RWPE1 (cell line): ENCODE measurements around the gene PRELID3B.

ENCODE experiments used
- CTCF ChIA-PET: fragments of 350-600 bp; sonication (Branson Sonifier 250); formaldehyde crosslinking; extraction: SDS; loops from one replicate; lab custom pipeline; 2021; lab: Yijun Ruan, JAX
- POLR2A ChIA-PET: fragments of 400-600 bp; formaldehyde crosslinking; extraction: SDS; loops from one replicate; lab custom pipeline; 2020; ENCODE audit warnings: antibody characterized with exemption; ENCODE audit not compliant: low non-redundant PET; lab: Yijun Ruan, JAX
- DNase-seq: peaks from one replicate; pipeline ENCODE4 v3.0.0; 2012; ENCODE audit warnings: low spot score
- H3K27ac ChIP-seq: fragments of 450-650 bp; 2 replicates; pipeline ENCODE4 v1.5.1; 2017
- TF ChIP-seq, protein P1 (sequence below): fragments of 450-650 bp; conservative IDR thresholded peaks from 2 replicates; pipeline ENCODE4 v1.5.1; 2017; ENCODE audit warnings: low read depth, mild to moderate bottlenecking

The PRELID3B gene

DNA sequence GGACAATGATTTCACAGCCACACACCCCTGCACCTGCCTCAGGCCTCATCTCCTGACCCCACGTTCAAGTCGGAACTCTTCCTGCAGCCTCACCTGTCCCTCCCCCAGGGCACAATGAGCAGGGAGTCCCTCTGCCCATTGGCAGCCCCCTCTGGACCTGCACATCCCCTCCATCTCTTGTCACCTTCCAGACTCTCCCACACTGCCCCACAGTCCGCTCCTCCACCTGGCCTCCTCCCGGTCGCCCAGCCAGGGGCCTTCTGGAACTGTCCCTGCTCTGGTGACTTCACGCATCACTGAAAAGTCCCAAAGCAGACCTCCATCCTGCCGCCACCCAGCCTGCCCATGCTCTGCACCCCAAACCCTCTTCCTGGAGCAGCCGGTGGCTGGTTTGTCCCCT lies 40.2 kb downstream of the PRELID3B start:
- CTCF ChIA-PET, result interaction anchor here (0.6 kb wide), 1 partner anchor 45 kb away, joined by 3 read pairs; no protein-coding TSS in a partner anchor
- peak overlapping the region; percentile 76; the same call in 1 of the 2 replicates for H3K27ac ChIP-seq
- no peak for DNase-seq
- POLR2A ChIA-PET, result no interaction called here
- TF ChIP-seq, protein P1, sequence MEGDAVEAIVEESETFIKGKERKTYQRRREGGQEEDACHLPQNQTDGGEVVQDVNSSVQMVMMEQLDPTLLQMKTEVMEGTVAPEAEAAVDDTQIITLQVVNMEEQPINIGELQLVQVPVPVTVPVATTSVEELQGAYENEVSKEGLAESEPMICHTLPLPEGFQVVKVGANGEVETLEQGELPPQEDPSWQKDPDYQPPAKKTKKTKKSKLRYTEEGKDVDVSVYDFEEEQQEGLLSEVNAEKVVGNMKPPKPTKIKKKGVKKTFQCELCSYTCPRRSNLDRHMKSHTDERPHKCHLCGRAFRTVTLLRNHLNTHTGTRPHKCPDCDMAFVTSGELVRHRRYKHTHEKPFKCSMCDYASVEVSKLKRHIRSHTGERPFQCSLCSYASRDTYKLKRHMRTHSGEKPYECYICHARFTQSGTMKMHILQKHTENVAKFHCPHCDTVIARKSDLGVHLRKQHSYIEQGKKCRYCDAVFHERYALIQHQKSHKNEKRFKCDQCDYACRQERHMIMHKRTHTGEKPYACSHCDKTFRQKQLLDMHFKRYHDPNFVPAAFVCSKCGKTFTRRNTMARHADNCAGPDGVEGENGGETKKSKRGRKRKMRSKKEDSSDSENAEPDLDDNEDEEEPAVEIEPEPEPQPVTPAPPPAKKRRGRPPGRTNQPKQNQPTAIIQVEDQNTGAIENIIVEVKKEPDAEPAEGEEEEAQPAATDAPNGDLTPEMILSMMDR, result no peak

DNA sequence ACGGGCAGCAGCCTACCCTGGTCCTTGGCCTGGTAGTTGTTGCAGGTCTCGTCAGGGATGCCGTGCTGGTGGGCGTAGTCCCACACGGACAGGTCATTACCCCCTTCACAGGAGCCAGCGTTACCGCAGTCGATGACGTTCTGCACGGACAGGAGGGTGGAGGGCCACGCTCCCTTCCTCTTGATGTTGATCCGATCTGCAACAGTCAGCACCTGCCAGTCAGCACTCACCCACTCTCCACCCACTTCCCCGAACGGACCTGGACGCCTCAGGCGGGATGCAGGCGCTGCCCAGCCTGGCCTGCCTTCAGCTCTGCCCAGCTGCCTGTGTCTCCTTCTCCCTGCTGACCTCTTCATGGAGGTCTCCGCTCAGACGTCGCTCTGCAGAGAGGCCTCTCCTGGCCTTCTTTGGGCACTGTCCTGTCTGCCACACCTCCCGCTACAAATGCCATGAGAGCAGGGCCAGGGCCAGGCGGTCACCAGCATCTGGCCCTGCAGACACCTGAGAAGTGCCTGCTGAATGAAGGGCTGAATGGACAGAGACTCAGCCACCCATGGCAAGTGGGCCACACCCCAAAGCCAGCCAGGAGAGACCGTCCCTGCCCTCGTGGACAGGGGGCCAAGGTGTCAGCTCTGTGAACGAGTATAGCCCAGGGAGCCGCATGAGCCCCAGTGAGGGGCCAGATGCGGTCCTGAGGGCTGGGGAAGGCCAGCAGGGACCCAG lies 41.0 kb downstream of the PRELID3B start:
- CTCF ChIA-PET, result interaction anchor here (0.6 kb wide), 1 partner anchor 44 kb away, joined by 3 read pairs; no protein-coding TSS in a partner anchor
- TF ChIP-seq, protein P1, result no peak
- POLR2A ChIA-PET, result interaction anchor here (0.5 kb wide), 1 partner anchor 20 kb away, joined by 4 read pairs; no protein-coding TSS in a partner anchor
- no peak for DNase-seq
- H3K27ac ChIP-seq, result no peak overlapping the region

DNA sequence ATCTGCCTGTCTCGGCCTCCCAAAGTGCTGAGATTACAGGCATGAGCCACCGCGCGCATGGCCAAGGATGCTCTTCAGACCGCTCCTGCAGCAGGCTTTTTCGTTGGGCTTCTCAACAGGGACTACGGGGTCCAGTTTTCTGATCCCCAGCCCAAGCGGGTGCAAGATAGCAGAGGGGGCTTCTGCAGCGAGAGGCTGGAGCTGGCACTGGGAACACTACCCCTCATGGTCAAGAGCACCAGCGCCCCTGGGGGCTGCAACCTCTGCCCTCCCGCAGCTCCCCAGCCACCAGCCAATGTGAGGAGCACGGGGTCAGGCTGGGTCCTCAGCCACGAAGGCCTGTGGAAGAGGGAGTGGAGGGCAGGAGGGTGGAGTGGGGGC lies 41.5 kb downstream of the PRELID3B start:
- no peak for DNase-seq
- ChIA-PET POLR2A (interaction anchor here (0.5 kb wide), 1 partner anchor 21 kb away, joined by 4 read pairs; no protein-coding TSS in a partner anchor), CTCF (no interaction called here)
- H3K27ac ChIP-seq, result no peak overlapping the region
- TF ChIP-seq, protein P1, result no peak

DNA sequence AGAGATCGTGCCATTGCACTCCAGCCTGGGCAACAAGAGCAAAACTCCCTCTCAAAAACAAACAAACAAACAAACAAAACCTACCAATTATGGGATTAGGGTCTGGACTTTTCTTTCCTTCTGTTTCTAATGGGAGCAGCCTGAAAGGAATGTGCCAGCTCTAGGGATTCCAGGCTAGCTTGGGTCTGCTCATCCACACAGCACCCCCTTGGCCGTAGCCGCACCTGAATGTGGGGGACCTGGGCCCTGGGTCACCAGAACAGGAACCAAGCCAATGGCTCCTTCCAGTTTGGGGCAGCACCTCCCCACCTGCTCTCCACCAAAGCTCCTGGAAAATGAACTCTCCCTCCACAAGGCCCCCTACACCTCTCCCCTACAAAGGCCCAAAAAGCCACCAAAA lies 42.3 kb downstream of the PRELID3B start:
- DNase-seq, result no peak
- TF ChIP-seq, protein P1, result no peak
- H3K27ac ChIP-seq, result peak overlapping the region; percentile 41
- POLR2A ChIA-PET, result interaction anchor here (0.5 kb wide), 1 partner anchor 32 kb away, joined by 4 read pairs; no protein-coding TSS in a partner anchor
- CTCF ChIA-PET, result interaction anchor here (0.7 to 0.8 kb wide), 2 partner anchors 21 to 912 kb away, joined by 5 read pairs; no protein-coding TSS in a partner anchor

DNA sequence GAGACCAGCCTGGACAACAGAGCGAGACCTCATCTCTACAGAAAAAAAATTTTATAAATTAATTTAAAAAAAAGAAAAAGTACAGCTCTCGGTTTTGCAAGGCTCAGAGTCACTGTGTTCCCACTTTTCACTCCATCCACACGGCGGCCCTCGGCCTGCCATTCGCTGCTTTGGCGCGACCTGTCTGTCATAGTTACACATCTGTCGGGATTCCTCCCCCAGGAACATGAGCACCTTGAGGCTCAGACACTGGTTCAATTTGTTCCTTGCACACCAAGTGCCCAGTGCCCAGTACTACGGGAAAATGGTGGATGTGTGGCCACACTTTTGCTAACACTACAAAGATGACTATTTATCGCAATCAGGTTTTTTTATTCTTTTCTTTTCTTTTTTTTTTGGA lies 43.9 kb downstream of the PRELID3B start:
- TF ChIP-seq, protein P1, result no peak
- peak overlapping the region; percentile 41 for H3K27ac ChIP-seq
- ChIA-PET POLR2A (no interaction called here), CTCF (interaction anchor here (0.7 kb wide), 1 partner anchor 1414 kb away, joined by 3 read pairs; no protein-coding TSS in a partner anchor)
- no peak for DNase-seq

DNA sequence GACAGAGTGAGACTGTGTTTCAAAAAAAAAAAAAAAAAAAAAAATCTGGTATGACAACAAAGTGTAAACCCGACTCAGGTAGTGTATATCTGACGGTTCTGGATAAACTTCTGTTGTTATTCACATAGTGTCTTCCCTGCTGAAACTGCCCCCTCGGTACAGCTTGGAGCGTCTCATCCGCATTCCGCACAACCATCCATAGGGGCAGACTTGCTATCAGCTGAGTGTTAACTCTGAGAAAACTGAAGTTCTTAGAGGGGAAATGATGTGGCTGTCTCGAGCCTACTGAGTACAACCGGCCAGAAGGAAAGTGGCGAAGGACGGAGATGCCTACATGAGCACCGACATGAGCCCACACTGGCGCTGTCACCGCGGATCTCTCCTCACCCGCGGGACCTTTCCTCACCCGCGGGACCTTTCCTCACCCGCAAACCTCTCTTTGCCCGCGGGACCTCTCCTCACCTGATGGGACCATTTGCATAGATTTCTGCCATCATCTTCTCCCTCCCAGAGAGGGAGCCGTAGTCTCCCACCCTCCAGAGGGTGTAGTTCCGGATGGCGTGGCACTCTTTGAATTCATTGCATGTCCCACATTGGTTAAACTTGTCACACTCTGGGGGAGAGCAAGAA lies 45.3 kb downstream of the PRELID3B start:
- H3K27ac ChIP-seq, result peak overlapping the region; percentile 52; the same call in 1 of the 2 replicates
- CTCF ChIA-PET, result interaction anchor here (0.6 to 0.7 kb wide), 2 partner anchors 18 to 787 kb away, joined by 3 to 4 read pairs; no protein-coding TSS in a partner anchor

More for the DNA sequence above, 45.3 kb downstream of the PRELID3B start:
- POLR2A ChIA-PET, result no interaction called here
- TF ChIP-seq, protein P1, result no peak
- no peak for DNase-seq
